Activated naive CD8-positive, alpha-beta T cell treated with anti-CD3 and anti-CD28 coated beads, Interleukin-2, amount 50 U/mL, for 16 hours (primary cell): ENCODE data around the gene TMC1.
"Not testable (repeated sequence)": the region's sequence is repeated elsewhere in the genome, so short reads cannot be mapped to it uniquely, and the experiment has no call there.

ENCODE experiments used
- DNase-seq: peaks from one replicate; pipeline ENCODE4 v3.0.0-alpha.2; 2020; ENCODE audit warnings: low read depth, low spot score

The TMC1 gene

GRCh38 chr9:72526901-72527800, 5.7 kb downstream of the TMC1 start:
- DNase-seq = peak; percentile 51

DNA sequence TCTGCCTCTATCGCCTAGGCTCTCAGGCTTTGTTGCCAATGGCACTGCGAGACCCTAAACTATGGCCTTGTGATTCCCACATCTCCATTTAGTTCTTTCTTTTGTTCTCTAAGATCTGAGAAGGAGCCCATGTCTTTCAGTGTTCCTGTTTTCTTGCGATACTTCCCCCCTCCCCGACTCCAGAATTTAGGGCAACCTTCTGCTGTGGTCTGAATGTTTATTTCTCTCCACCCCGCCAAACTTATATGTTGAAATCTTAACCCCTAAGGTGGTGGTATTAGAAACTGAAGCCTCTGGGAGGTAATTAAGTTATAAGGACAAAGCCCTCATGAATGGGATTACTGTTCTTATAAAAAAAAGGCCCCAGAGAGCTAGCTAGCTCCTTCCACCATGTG, 6.4 kb downstream of the TMC1 start:
- DNase-seq = no peak

DNA sequence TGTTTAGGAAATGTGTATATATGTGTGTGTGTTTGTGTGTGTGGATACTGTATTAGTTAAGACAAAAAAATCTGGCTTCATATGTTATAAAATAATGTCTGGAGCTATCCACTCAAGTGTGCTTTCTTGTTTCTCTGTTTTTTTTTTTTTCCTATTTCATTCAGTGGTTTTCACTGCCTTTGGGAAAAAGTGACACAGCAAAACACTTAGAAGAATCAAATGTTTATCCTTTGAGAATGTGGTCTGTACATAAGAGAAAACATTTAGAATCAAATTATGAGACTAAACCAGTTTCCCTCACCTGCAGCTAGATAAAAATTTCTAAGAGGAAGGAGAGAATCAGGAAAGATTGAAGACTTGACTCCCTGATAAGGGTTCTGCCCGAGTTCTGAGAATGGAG, 8.1 kb downstream of the TMC1 start:
- no peak for DNase-seq

GRCh38 chr9:72533322-72533721, 11.9 kb downstream of the TMC1 start:
- no peak for DNase-seq

DNA sequence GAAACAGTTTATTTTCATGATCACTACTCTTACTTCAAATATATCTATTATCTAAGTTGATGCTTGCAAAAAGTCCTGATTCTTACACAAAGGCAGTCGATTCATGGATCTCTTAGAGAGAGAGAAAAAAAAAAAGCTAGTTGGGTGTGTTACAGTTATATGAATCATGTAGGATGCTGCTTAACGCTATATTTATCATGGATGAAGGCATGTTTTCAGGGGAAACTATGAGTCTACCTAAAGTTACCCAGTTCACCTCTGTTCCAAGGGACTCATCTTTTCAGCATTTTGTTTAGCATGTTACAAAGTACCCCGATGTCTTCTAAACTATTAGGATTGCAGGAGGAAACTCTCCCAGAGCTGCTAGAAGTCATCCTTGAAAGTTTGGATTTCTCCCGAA, 13.5 kb downstream of the TMC1 start:
- DNase-seq = no peak

DNA sequence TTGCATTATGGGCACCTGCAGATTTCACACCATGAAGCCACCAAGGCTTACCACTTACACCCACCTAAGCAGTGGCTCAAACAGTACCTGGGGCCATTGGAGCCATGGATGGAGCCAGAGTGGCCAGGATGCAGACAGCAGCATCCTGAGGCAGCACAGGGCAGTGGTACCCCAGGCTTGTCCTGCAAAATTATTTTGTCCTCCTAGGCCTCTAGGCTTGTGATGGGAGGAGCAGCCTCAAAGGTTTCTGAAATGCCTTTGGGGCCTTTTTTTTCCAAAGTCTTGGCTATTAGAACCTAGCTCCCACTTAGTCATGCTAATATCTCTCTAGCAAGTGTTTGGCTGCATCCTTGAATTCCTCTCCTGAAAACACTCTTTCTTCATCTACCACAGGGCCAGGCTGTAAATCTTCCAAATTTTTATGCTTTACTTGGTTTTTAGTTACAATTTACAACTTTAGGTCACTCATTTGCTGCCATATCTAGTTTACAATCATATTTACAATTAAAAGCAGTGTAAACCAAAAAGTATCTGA, 15.7 kb downstream of the TMC1 start:
- no peak for DNase-seq

DNA sequence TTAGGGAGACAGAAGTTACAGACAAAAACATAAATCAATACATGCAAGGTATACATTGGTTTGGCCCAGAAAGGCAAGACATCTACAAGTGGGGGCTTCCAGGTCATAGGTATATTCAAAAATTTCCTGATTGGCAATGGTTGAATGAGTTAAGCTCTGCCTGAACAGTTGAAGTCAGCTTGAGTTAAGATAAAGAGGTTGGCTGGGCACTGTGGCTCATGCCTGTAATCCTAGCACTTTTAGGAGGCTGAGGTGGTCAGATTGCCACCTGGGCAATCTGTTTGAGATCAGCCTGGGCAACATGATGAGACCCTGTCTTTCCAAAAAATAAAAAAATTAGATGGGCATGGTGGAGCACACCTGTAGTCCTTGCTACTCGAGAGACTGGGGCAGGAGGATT, 16.3 kb downstream of the TMC1 start:
- no peak for DNase-seq

- DNase-seq = no peak
Observed at GRCh38 chr9:72538921-72539702, 17.7 kb downstream of the TMC1 start.

GRCh38 chr9:72539824-72540347, 18.5 kb downstream of the TMC1 start:
- DNase-seq = no peak

DNA sequence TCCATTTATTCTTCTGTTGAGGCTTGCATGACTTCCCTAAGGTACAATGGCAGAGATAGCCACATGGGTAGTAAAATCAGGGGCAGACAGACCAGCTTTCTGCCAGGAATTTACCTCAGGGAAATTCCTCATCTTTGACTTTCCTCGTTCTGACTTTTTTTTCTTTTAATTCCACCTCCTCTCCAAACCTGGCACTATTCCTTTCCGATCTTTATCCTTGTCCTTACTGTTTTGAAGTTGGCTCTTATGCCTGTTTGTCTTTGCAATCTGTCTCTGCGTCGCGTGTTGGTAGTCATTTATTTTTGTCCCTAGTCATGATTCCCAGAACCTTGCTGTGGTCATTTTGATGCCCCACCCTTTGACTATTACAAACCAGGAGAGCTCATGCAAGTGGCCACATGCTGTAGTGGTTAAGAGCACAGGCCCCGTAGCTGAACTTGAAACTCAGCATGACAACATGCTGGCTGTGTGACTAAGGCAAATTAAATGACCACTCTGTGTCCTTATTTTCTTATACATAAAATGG, 19.0 kb downstream of the TMC1 start:
- no peak for DNase-seq

GRCh38 chr9:72542537-72542833, 21.1 kb downstream of the TMC1 start:
- not testable (repeated sequence) for DNase-seq

GRCh38 chr9:72542917-72543316, 21.5 kb downstream of the TMC1 start:
- DNase-seq = no peak

GRCh38 chr9:72551306-72551705, 29.9 kb downstream of the TMC1 start:
- DNase-seq = no peak

DNA sequence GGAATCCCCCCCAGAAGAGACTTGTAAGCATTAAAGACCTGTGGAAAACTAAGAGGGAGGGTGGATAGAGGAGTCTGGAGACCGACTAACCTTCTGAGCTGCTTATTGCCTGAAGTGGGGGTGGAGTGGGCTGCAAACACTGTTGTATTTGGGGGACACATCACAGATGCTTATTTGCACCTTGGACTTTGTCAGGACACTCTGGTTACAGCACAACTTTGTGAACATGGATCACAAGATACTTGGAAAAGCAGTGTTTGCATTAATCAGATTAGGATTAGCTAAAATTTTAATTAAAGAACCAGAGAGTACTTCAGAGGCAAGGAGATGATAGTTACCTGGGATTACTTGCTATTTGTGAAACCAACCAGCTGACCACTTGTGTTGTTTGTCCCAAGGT, 30.9 kb downstream of the TMC1 start:
- DNase-seq = no peak

DNA sequence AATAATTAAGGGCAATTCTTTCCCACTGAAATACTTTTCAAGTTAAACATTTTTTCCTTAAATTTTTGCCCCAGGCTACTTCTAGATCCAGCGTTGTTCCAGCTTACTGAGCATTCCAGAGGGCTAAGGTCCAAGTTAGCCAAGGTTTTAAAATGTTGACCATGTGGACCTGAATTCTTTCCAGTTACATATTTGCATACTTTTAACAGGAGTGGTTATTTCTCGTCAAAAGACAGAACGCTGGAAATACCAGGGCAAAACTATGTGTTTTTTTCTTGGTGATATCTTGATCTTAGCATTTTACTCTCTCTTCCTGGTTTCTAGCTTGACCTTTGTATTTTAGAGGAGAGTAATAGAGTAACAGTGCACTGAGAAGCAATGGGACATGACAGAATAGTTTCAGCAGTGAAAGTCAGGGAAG, 32.8 kb downstream of the TMC1 start:
- no peak for DNase-seq

- peak; percentile 10 for DNase-seq
Observed at GRCh38 chr9:72557549-72557948, 36.1 kb downstream of the TMC1 start.

- DNase-seq = no peak
Observed at GRCh38 chr9:72560086-72560485, 38.7 kb downstream of the TMC1 start.

- DNase-seq = no peak
Observed at GRCh38 chr9:72563806-72564205, 42.4 kb downstream of the TMC1 start.

GRCh38 chr9:72564479-72565281, 43.3 kb downstream of the TMC1 start:
- no peak for DNase-seq

GRCh38 chr9:72565535-72565934, 44.1 kb downstream of the TMC1 start:
- no peak for DNase-seq

DNA sequence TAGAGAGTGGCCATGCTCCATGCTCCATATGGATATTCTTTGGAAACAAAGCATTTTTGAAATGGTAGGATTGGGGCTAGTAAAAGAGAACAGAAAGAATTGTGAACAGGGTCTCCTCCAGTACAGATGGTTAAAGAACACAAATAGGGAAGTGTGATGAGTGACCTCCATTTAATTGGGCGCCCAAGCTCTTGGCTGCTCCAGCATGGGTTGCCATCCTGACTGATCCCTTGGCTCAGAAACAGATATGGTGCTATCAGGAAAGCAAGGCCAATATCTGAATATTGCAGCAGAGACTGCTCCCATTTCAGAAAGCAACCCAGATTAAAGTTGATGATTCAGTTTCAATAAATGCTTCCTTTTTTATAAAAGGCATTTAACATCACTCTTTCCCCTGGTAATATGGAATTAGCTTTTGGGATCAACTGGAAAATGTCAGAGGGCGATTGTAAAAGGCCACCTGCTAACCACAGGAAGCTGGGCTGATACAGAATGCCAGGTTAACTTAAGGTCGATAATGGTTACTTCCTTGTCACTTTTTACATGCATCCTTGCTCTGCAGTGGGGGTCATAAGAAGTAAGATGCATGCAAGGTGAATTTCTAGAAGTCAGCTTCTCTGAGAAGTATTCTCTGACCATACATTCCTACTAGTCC, 52.9 kb downstream of the TMC1 start:
- DNase-seq = no peak
